22Rv1 (cell line): ENCODE measurements around the gene DESI2.
"Not testable (repeated sequence)": the region's sequence is repeated elsewhere in the genome, so short reads cannot be mapped to it uniquely, and the experiment has no call there.

Source experiments
- H3K27ac ChIP-seq: fragments of 450-650 bp; 2 replicates; pipeline ENCODE4 v1.5.1; 2017
- CTCF ChIP-seq: fragments of 450-650 bp; IDR thresholded peaks from 2 replicates; pipeline ENCODE4 v1.5.1; 2017; ENCODE audit warnings: mild to moderate bottlenecking
- ZFX ChIP-seq: fragments of 450-650 bp; IDR thresholded peaks from 2 replicates; pipeline ENCODE4 v1.6.1; 2017; ENCODE audit warnings: antibody characterized with exemption, borderline replicate concordance

DESI2 gene

GRCh38 chr1:244735876-244736561 is 83.1 kb downstream of the DESI2 start:
- no peak overlapping the region for H3K27ac ChIP-seq
- TF ChIP-seq ZFX (no peak), CTCF (no peak)

- not testable (repeated sequence) for H3K27ac ChIP-seq
Observed at GRCh38 chr1:244739140-244739539, 86.2 kb downstream of the DESI2 start.

GRCh38 chr1:244740027-244740617 is 87.2 kb downstream of the DESI2 start:
- not testable (repeated sequence) for H3K27ac ChIP-seq

GRCh38 chr1:244741692-244742091 is 88.8 kb downstream of the DESI2 start:
- H3K27ac ChIP-seq = no peak overlapping the region
- TF ChIP-seq ZFX (no peak), CTCF (no peak)

- H3K27ac ChIP-seq = no peak overlapping the region
- TF ChIP-seq CTCF = no peak
- no peak for TF ChIP-seq ZFX
Observed at GRCh38 chr1:244749230-244750016, 96.5 kb downstream of the DESI2 start.

- H3K27ac ChIP-seq = no peak overlapping the region
- TF ChIP-seq CTCF = no peak
- no peak for TF ChIP-seq ZFX
Observed at GRCh38 chr1:244751271-244751895, 98.5 kb downstream of the DESI2 start.

GRCh38 chr1:244755673-244756072 is 102.7 kb downstream of the DESI2 start:
- no peak for TF ChIP-seq CTCF
- H3K27ac ChIP-seq = no peak overlapping the region
